HG03432 (cell line): ENCODE results near the gene MAPKAPK2.
"Not testable (repeated sequence)": the region's sequence is repeated elsewhere in the genome, so short reads cannot be mapped to it uniquely, and the experiment has no call there.

ENCODE experiments used
- ATAC-seq: cut with Tn5 transposase; IDR thresholded peaks from one replicate; pipeline ENCODE4 v1.9.1; 2021; ENCODE audit warnings: mild to moderate bottlenecking, moderate library complexity; ENCODE audit not compliant: unreplicated experiment

MAPKAPK2 gene

GRCh38 chr1:206770531-206771337, 86.0 kb downstream of the MAPKAPK2 start, which contains the start of gene IL19:
IL19 (plus strand) TSS chr1:206770773; CDS start chr1:206836663, 65,890 bp downstream.
- no peak for ATAC-seq

- ATAC-seq, result no peak
Measured at GRCh38 chr1:206771338-206771692, 86.6 kb downstream of the MAPKAPK2 start.

GRCh38 chr1:206772243-206772937, 87.7 kb downstream of the MAPKAPK2 start, which contains the start of gene IL10:
IL10 (minus strand) TSS chr1:206772494; CDS start chr1:206772435, 59 bp downstream.
- ATAC-seq, result no peak

GRCh38 chr1:206774093-206774492, 89.4 kb downstream of the MAPKAPK2 start:
- no peak for ATAC-seq

- ATAC-seq, result no peak
Measured at GRCh38 chr1:206776229-206776628, 91.5 kb downstream of the MAPKAPK2 start.

GRCh38 chr1:206778031-206778430, 93.3 kb downstream of the MAPKAPK2 start:
- ATAC-seq, result no peak

GRCh38 chr1:206778911-206779310, 94.2 kb downstream of the MAPKAPK2 start:
- ATAC-seq, result not testable (repeated sequence)

GRCh38 chr1:206779638-206780037, 94.9 kb downstream of the MAPKAPK2 start:
- no peak for ATAC-seq

- ATAC-seq, result peak; percentile 73
Measured at GRCh38 chr1:206782448-206782847, 97.7 kb downstream of the MAPKAPK2 start.

GRCh38 chr1:206783506-206783905, 98.8 kb downstream of the MAPKAPK2 start:
- no peak for ATAC-seq
